GM19395 (cell line): ENCODE data around the gene ACTA1.
"Not testable (repeated sequence)": the region's sequence is repeated elsewhere in the genome, so short reads cannot be mapped to it uniquely, and the experiment has no call there.

Experiments
- ATAC-seq: cut with Tn5 transposase; IDR thresholded peaks from one replicate; pipeline ENCODE4 v1.9.1; 2021; ENCODE audit warnings: mild to moderate bottlenecking, moderate library complexity; ENCODE audit not compliant: unreplicated experiment

ACTA1 gene

GRCh38 chr1:229409616-229410369 lies 24.1 kb downstream of the ACTA1 start:
- no peak for ATAC-seq

GRCh38 chr1:229408458-229409037 lies 25.3 kb downstream of the ACTA1 start:
- ATAC-seq = no peak

- ATAC-seq = no peak
These were observed 26.5 kb downstream of the ACTA1 start for GRCh38 chr1:229407206-229408026.

GRCh38 chr1:229406798-229407197 lies 27.1 kb downstream of the ACTA1 start:
- ATAC-seq = no peak

- ATAC-seq = no peak
These were observed 30.3 kb downstream of the ACTA1 start for GRCh38 chr1:229403573-229403972.

- no peak for ATAC-seq
These were observed 30.9 kb downstream of the ACTA1 start for GRCh38 chr1:229402993-229403392.

- not testable (repeated sequence) for ATAC-seq
These were observed 31.6 kb downstream of the ACTA1 start for GRCh38 chr1:229402329-229402728.

GRCh38 chr1:229397762-229398161 lies 36.1 kb downstream of the ACTA1 start:
- no peak for ATAC-seq

GRCh38 chr1:229396585-229397206 lies 37.2 kb downstream of the ACTA1 start:
- ATAC-seq = no peak

- ATAC-seq = not testable (repeated sequence)
These were observed 39.4 kb downstream of the ACTA1 start for GRCh38 chr1:229394517-229394916.

GRCh38 chr1:229392936-229393335 lies 41.0 kb downstream of the ACTA1 start:
- no peak for ATAC-seq

GRCh38 chr1:229390130-229390529 lies 43.8 kb downstream of the ACTA1 start:
- ATAC-seq = no peak

GRCh38 chr1:229388897-229389580 lies 44.9 kb downstream of the ACTA1 start:
- no peak for ATAC-seq

GRCh38 chr1:229385853-229386456 lies 47.9 kb downstream of the ACTA1 start:
- no peak for ATAC-seq

- ATAC-seq = no peak
These were observed 49.1 kb downstream of the ACTA1 start for GRCh38 chr1:229384822-229385221.

- ATAC-seq = no peak
These were observed 49.9 kb downstream of the ACTA1 start for GRCh38 chr1:229383961-229384360.

- ATAC-seq = no peak
These were observed 50.7 kb downstream of the ACTA1 start for GRCh38 chr1:229383188-229383587.
